HepG2 (cell line): Measurements from ENCODE around the gene ARHGAP4. TPM values are rescaled to one million over a fixed set of nuclear protein-coding genes. Genes with fewer than 3 reads are reported as not detected.

Source experiments
- ATAC-seq: fragments of 200-7000 bp; cut with Tn5 transposase; 3 replicates; pipeline ENCODE4 v1.9.1; 2020; ENCODE audit warnings: mild to moderate bottlenecking, moderate library complexity
- BruUV-seq: library from RNA; stranded (reverse); fragments of 400-500 nt; replicated peaks from 2 replicates; lab custom pipeline; 2021; lab: Mats Ljungman, UMichigan
- CTCF ChIA-PET: fragments of 300-600 bp; formaldehyde crosslinking; extraction: SDS; loops from one replicate; lab custom pipeline; 2021; ENCODE audit warnings: low total read pairs, inconsistent platforms, low intra/inter-chr PET ratio; lab: Yijun Ruan, JAX
- POLR2A ChIA-PET: fragments of 350-600 bp; sonication (Branson Sonifier 250); formaldehyde crosslinking; loops from one replicate; lab custom pipeline; 2020; ENCODE audit warnings: antibody characterized with exemption, inconsistent platforms; lab: Yijun Ruan, JAX
- DNase-seq: peaks from one replicate; pipeline ENCODE4 v3.0.0-alpha.2; 2015; ENCODE audit warnings: low spot score
- FAIRE-seq: peaks from 3 replicates; lab custom pipeline; 2011; peaks lifted over from hg19 to GRCh38; lab: Jason Lieb, UNC
- H2AFZ ChIP-seq: one replicate; pipeline ENCODE4 v1.6.1; 2011; ENCODE audit warnings: low read length, inconsistent platforms
- H3K27ac ChIP-seq: fragments of 300-600 bp; 3 replicates; pipeline ENCODE4 v1.8.0; 2011; ENCODE audit warnings: mixed run types, mild to moderate bottlenecking, mixed read lengths, low read length, inconsistent platforms; ENCODE audit not compliant: insufficient read depth; ENCODE audit errors: extremely low read length
- H3K27me3 ChIP-seq, 2 experiments: fragments of 200-600 bp in 1 of 2; 2 replicates in 1 of 2; 3 replicates in 1 of 2; pipeline versions ENCODE4 v1.6.0 to v1.8.0; 2011; ENCODE audit warnings: low read length in 2 of 2, mild to moderate bottlenecking in 2 of 2, moderate library complexity in 2 of 2, inconsistent platforms in 1 of 2; ENCODE audit not compliant: insufficient read depth in 2 of 2, control insufficient read depth in 1 of 2
- H3K36me3 ChIP-seq, 2 experiments: fragments of 200-600 bp in 1 of 2; replicated peaks in 1 of 2; 2 replicates in 1 of 2; 3 replicates in 1 of 2; pipeline versions ENCODE4 v1.5.1 to v1.8.0; 2011; ENCODE audit warnings: low read length in 2 of 2, inconsistent platforms in 1 of 2; ENCODE audit not compliant: insufficient read depth in 2 of 2, control insufficient read depth in 1 of 2
- H3K4me1 ChIP-seq: 2 replicates; pipeline ENCODE4 v1.5.1; 2012; ENCODE audit warnings: low read length, inconsistent platforms; ENCODE audit not compliant: insufficient read depth
- H3K4me2 ChIP-seq: 2 replicates; pipeline ENCODE4 v1.6.0; 2011; ENCODE audit warnings: low read depth, low read length, inconsistent platforms
- H3K4me3 ChIP-seq, 3 experiments: fragments of 200-600 bp in 1 of 3; sonication (generic), shearing (Covaris generic) in 1 of 3; replicated peaks in 1 of 3; 2 replicates each; pipeline ENCODE4 v1.5.1; 2011 to 2016; ENCODE audit warnings: low read length in 3 of 3, inconsistent platforms in 2 of 3, low read depth in 2 of 3, mild to moderate bottlenecking in 2 of 3, control low read depth in 1 of 3, mixed read lengths in 1 of 3; ENCODE audit not compliant: insufficient read depth in 1 of 3
- H3K79me2 ChIP-seq: one replicate; pipeline ENCODE4 v1.6.1; 2011; ENCODE audit warnings: low read length, inconsistent platforms; ENCODE audit not compliant: insufficient read depth
- H3K9ac ChIP-seq: 2 replicates; pipeline ENCODE4 v1.6.0; 2011; ENCODE audit warnings: mild to moderate bottlenecking, low read depth, low read length, inconsistent platforms; ENCODE audit not compliant: insufficient read depth
- H3K9me3 ChIP-seq: 2 replicates; pipeline ENCODE4 v1.5.1; 2012; ENCODE audit warnings: mild to moderate bottlenecking, low read length
- H4K20me1 ChIP-seq: 2 replicates; pipeline ENCODE4 v1.6.0; 2011; ENCODE audit warnings: inconsistent platforms, mild to moderate bottlenecking, low read length, moderate library complexity; ENCODE audit not compliant: insufficient read depth
- ATM ChIP-seq: fragments of 450-650 bp; IDR thresholded peaks from 2 replicates; pipeline ENCODE4 v1.7.1; 2017; ENCODE audit warnings: mild to moderate bottlenecking, borderline replicate concordance
- CTCF ChIP-seq: sonication (generic); formaldehyde crosslinking; IDR thresholded peaks from 2 replicates; pipeline ENCODE4 v1.5.0; 2020; ENCODE audit warnings: mild to moderate bottlenecking, missing genetic modification reagents, moderate library complexity
- HMGXB4 ChIP-seq, 2 experiments: sonication (generic) in 1 of 2; formaldehyde crosslinking in 1 of 2; IDR thresholded peaks; 2 replicates each; pipeline versions ENCODE4 v1.4.0 to v1.6.1; 2018 to 2020; ENCODE audit warnings: missing genetic modification reagents in 2 of 2, borderline replicate concordance in 1 of 2, low read depth in 1 of 2, mild to moderate bottlenecking in 1 of 2, missing biosample characterization in 1 of 2
- KAT7 ChIP-seq: IDR thresholded peaks from 2 replicates; pipeline ENCODE4 v1.6.1; 2018; ENCODE audit warnings: borderline replicate concordance, missing compliant biosample characterization
- KDM1A ChIP-seq: IDR thresholded peaks from 2 replicates; pipeline ENCODE4 v1.6.1; 2016; ENCODE audit warnings: missing compliant biosample characterization
- LCORL ChIP-seq, 2 experiments: fragments of 450-650 bp in 1 of 2; sonication (generic) in 1 of 2; formaldehyde crosslinking in 1 of 2; IDR thresholded peaks; 2 replicates each; pipeline versions ENCODE4 v1.5.0 to v1.6.1; 2017 to 2020; ENCODE audit warnings: antibody characterized with exemption in 1 of 2, missing genetic modification reagents in 1 of 2
- MAX ChIP-seq: IDR thresholded peaks from 2 replicates; pipeline ENCODE4 v1.6.1; 2012; ENCODE audit warnings: inconsistent platforms
- TMF1 ChIP-seq: sonication (generic); formaldehyde crosslinking; IDR thresholded peaks from 2 replicates; pipeline ENCODE4 v1.8.1; 2022; ENCODE audit warnings: low read depth, missing genetic modification reagents
- ZBTB4 ChIP-seq: sonication (generic); formaldehyde crosslinking; IDR thresholded peaks from 2 replicates; pipeline ENCODE4 v1.4.0; 2020; ENCODE audit warnings: missing genetic modification reagents, mild to moderate bottlenecking, borderline replicate concordance
- ZNF296 ChIP-seq: sonication (generic); formaldehyde crosslinking; conservative IDR thresholded peaks from 2 replicates; pipeline ENCODE4 v1.5.0; 2020; ENCODE audit warnings: mild to moderate bottlenecking, missing genetic modification reagents
- ZNF556 ChIP-seq: sonication (generic); formaldehyde crosslinking; IDR thresholded peaks from 2 replicates; pipeline ENCODE4 v1.4.0; 2020; ENCODE audit warnings: mild to moderate bottlenecking, missing genetic modification reagents, borderline replicate concordance
- ZNF564 ChIP-seq: sonication (generic); formaldehyde crosslinking; IDR thresholded peaks from 2 replicates; pipeline ENCODE4 v1.8.1; 2023; ENCODE audit warnings: mild to moderate bottlenecking, missing genetic modification reagents
- ZNF577 ChIP-seq: sonication (generic); formaldehyde crosslinking; IDR thresholded peaks from 2 replicates; pipeline ENCODE4 v1.4.0; 2020; ENCODE audit warnings: mild to moderate bottlenecking, low read depth, missing genetic modification reagents, borderline replicate concordance
- ZNF629 ChIP-seq: sonication (generic); formaldehyde crosslinking; conservative IDR thresholded peaks from 2 replicates; pipeline ENCODE4 v1.5.0; 2020; ENCODE audit warnings: missing genetic modification reagents
- ZNF879 ChIP-seq: sonication (generic); formaldehyde crosslinking; IDR thresholded peaks from 2 replicates; pipeline ENCODE4 v1.8.1; 2023; ENCODE audit warnings: missing genetic modification reagents
- WGBS: methylation state at CpG from one replicate; pipeline ENCODE4 v1.1.6; 2017; ENCODE audit warnings: low lambda C conversion rate; 5-methylcytosine and 5-hydroxymethylcytosine counted together
- in situ Hi-C: cut with HindIII; loops from 2 replicates; pipeline ENCODE4 v1.10.0; 2017; ENCODE audit warnings: low pct_unique_long_range_greater_than_20kb; ENCODE audit not compliant: extremely low pct_ligation_motif_present
- intact Hi-C: fragments of 100-400 bp; cut with micrococcal nuclease; formaldehyde crosslinking; loops from one replicate; pipeline ENCODE4 v1.10.0; 2022; ENCODE audit not compliant: unreplicated experiment
- polyA plus RNA-seq, 8 experiments: library from polyadenylated mRNA; depleted of rRNA in 3 of 8; stranded (reverse) in 7 of 8; unstranded in 1 of 8; fragments of >200 nt; fragmentation: Illumina TruSeq in 4 of 8; extraction: Trizol in 4 of 8; gene quantifications; 2 replicates each; pipeline versions ENCODE4 v1.2.1 to v1.2.3, GENCODE V29; 2011 to 2016; ENCODE audit warnings: low read depth in 4 of 8, missing spikeins in 1 of 8, mixed read lengths in 1 of 8; ENCODE audit not compliant: insufficient read depth in 1 of 8
- total RNA-seq, 5 experiments: library from RNA; depleted of rRNA; stranded (reverse); fragments of >200 nt; fragmentation: Illumina TruSeq; extraction: Trizol; gene quantifications; 2 replicates each; pipeline ENCODE4 v1.2.3, GENCODE V29; 2016; ENCODE audit warnings: low read depth in 1 of 5

The ARHGAP4 gene
- total and polyA plus RNA-seq, 2 of the 13 experiments (the other 11 are each of a cell fraction or from before 2014, with no cell fraction given) = 0.57 to 0.64 TPM

- in situ Hi-C loops = no loop called here
- Histone ChIP-seq H3K27me3 (no peaks in the 10 kb centered on the region; a peak in 2 of 5 replicates), H3K36me3 (no peaks in the 10 kb centered on the region), H2AFZ (no peak overlapping the region), H3K9me3 (no peaks in the 10 kb centered on the region), H3K79me2 (no peaks in the 10 kb centered on the region), H4K20me1 (no peaks in the 10 kb centered on the region), H3K9ac (0 out of 2 replicates have a peak overlapping the region, but pooled peaks have one; percentile 29), H3K27ac (no peak overlapping the region), H3K4me3 (peak overlapping the region in 1 of 3 experiments; percentile 59; a peak in 2 of 6 replicates), H3K4me1 (peaks cover 55% of the 10 kb centered on the region), H3K4me2 (peak overlapping the region; percentile 70)
- ATAC-seq (peak; percentile 69), FAIRE-seq (peak; percentile 53), DNase-seq (no peak)
- BruUV-seq = no TSS peak
- intact Hi-C loops = no loop called here
- CTCF ChIA-PET = interaction anchor here (2.3 to 4.4 kb wide), 2 partner anchors 24 to 30 kb away, joined by 8 to 29 read pairs; no protein-coding TSS in a partner anchor
- POLR2A ChIA-PET = interaction anchor here (0.9 to 1.9 kb wide), 6 partner anchors 11 to 159 kb away, joined by 3 to 9 read pairs (median 4); partner anchors contain the start of genes NAA10 and PLXNB3
- 38% methylated on average over 7 of the region's 25 CpGs for WGBS
- TF ChIP-seq ZNF879 (CRISPR knock-in tag) (no peak), ZBTB4 (CRISPR knock-in tag) (no peak), ZNF296 (CRISPR knock-in tag) (no peak), ATM (no peak), MAX (no peak), ZNF564 (no peak), KAT7 (no peak), LCORL (IDR thresholded peaks at IDR 0.05) (no peak), LCORL (CRISPR knock-in tag; IDR thresholded peaks at IDR 0.05) (no peak), CTCF (CRISPR knock-in tag) (peak; percentile 64), KDM1A (CRISPR knock-in tag) (no peak), ZNF577 (no peak), TMF1 (no peak), HMGXB4 (CRISPR knock-in tag; IDR thresholded peaks at IDR 0.05; ENCODE audit: borderline replicate concordance in 1 of 2, low read depth in 1 of 2) (0 out of 4 replicates have a peak, but pooled peaks of 1 of the 2 experiments have one; percentile 9), ZNF629 (CRISPR knock-in tag) (0 out of 2 replicates have a peak, but pooled peaks have one; percentile 2), ZNF556 (CRISPR knock-in tag) (no peak)
Measured at GRCh38 chrX:153922932-153923857, 2.9 kb downstream of the ARHGAP4 start.
